PC-9 (cell line): ENCODE measurements around the gene FAHD1.

Source experiments
- EZH2 ChIP-seq: fragments of 200-600 bp; sonication (generic); IDR thresholded peaks from 2 replicates; pipeline ENCODE4 v1.8.0; 2017; ENCODE audit warnings: antibody characterized with exemption, low read depth
- TF ChIP-seq, protein P1 (sequence below): fragments of 200-600 bp; sonication (generic); conservative IDR thresholded peaks from 2 replicates; pipeline ENCODE4 v1.6.1; 2017; ENCODE audit warnings: mixed run types, antibody characterized with exemption, mild to moderate bottlenecking, moderate library complexity

DNA sequence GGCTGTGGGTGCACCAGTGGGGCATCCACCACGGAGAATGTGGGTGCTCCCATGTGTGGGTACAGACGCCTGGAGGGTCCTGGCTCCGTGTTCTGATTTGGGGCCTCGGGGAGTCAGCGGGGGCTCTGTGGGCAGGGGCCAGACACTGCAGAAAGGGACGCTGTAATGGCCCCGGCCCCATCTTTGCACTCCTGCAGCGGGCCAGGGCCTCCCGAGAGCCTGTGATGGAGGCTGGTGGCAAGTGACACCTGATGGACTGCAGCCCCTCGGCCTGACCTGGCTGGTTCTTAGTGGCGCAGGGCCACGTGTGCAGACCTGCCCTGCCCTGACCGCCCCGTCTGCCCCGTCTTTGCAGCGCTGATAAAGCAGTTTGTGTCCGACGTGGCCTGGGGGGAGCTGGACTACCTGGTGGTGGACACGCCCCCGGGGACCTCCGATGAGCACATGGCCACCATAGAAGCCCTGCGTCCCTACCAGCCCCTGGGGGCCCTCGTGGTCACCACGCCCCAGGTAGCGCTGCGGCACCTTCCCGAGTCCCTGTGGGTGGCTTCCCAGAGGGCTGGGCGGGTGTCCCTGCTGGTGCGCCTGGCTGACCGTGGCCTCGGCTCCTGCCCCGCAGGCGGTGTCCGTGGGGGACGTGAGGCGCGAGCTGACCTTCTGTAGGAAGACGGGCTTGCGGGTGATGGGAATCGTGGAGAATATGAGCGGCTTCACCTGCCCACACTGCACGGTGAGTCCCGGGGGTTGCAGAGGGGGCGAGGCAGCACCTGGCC, 39.5 kb upstream of the FAHD1 start:
- TF ChIP-seq, protein P1, sequence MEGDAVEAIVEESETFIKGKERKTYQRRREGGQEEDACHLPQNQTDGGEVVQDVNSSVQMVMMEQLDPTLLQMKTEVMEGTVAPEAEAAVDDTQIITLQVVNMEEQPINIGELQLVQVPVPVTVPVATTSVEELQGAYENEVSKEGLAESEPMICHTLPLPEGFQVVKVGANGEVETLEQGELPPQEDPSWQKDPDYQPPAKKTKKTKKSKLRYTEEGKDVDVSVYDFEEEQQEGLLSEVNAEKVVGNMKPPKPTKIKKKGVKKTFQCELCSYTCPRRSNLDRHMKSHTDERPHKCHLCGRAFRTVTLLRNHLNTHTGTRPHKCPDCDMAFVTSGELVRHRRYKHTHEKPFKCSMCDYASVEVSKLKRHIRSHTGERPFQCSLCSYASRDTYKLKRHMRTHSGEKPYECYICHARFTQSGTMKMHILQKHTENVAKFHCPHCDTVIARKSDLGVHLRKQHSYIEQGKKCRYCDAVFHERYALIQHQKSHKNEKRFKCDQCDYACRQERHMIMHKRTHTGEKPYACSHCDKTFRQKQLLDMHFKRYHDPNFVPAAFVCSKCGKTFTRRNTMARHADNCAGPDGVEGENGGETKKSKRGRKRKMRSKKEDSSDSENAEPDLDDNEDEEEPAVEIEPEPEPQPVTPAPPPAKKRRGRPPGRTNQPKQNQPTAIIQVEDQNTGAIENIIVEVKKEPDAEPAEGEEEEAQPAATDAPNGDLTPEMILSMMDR, result no peak
- TF ChIP-seq EZH2, result no peak
